GM12891 (cell line): ENCODE results near the gene REEP2.

Source experiments
- POLR2A ChIP-seq: IDR thresholded peaks from 2 replicates; pipeline ENCODE4 v1.6.1; 2011; ENCODE audit warnings: low read depth, low read length, control low read depth
- POLR2AphosphoS5 ChIP-seq: IDR thresholded peaks from 2 replicates; pipeline ENCODE4 v1.6.1; 2011; ENCODE audit warnings: low read depth, low read length, control low read depth
- POU2F2 ChIP-seq: IDR thresholded peaks from 2 replicates; pipeline ENCODE4 v1.6.1; 2011; ENCODE audit warnings: low read depth, mild to moderate bottlenecking, control low read depth, low read length, moderate library complexity
- SPI1 ChIP-seq: IDR thresholded peaks from 2 replicates; pipeline ENCODE4 v1.6.1; 2011; ENCODE audit warnings: low read depth, low read length, control low read depth
- TAF1 ChIP-seq: IDR thresholded peaks from 2 replicates; pipeline ENCODE4 v1.6.1; 2011; ENCODE audit warnings: low read depth, low read length, control low read depth

DNA sequence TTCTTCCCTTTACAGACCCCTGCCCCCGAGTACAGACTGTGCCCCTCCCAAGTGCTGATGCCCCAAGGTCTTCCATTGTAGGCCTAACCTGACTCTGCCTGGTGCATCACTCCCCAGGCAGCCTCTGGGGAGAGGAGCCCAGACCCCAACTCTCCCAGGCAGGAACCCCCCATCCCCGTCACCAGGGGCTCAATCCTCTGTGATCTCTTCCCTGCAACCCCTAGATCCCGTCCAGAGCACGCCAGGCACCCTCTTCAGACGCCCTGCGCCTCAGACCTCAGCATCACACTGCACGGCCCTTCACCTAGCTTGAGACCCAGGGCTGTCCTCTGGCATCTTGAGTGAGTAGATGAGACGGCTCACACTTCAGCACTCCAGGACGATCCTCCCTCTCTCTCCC lies 20.0 kb downstream of the REEP2 start:
- no peak for TF ChIP-seq POLR2A
- TF ChIP-seq POLR2AphosphoS5, result no peak
- no peak for TF ChIP-seq TAF1
- no peak for TF ChIP-seq SPI1
- TF ChIP-seq POU2F2, result no peak
